MM.1S (cell line): ENCODE results near the gene TFAP2D.

ENCODE experiments used
- EZH2 ChIP-seq: fragments of 300-600 bp; sonication (generic); optimal IDR thresholded peaks from 2 replicates; pipeline ENCODE3; 2017; ENCODE audit warnings: low read depth, mild to moderate bottlenecking, antibody characterized with exemption, low read length, mixed read lengths
- EZH2phosphoT487 ChIP-seq: fragments of 300-600 bp; sonication (generic); IDR thresholded peaks from 2 replicates; pipeline ENCODE4 v1.6.1; 2018; ENCODE audit warnings: antibody characterized with exemption, low read length
- TF ChIP-seq, protein P1 (sequence below): fragments of 300-600 bp; sonication (generic); IDR thresholded peaks from 2 replicates; pipeline ENCODE4 v1.5.1; 2016; ENCODE audit warnings: antibody characterized with exemption, low read length, mixed read lengths

DNA sequence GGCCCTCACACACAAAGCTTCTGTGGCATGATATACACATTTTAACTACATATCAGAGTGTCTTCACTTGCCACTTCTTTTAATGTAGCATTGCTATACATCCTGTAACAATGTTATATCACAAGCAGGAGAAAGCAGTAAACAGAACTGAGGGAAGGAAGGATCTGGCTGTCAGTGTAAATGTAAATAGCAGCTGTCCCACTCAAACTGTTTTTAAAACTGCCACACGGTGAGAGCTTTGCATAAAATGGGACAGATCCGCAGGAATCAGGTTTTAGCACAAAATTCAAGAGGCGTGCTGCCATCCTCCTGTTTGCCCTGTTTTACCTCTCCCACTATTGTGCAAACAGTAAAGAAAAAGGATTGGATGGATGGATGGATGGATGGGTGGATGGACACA lies 28.8 kb downstream of the TFAP2D start:
- TF ChIP-seq, protein P1, sequence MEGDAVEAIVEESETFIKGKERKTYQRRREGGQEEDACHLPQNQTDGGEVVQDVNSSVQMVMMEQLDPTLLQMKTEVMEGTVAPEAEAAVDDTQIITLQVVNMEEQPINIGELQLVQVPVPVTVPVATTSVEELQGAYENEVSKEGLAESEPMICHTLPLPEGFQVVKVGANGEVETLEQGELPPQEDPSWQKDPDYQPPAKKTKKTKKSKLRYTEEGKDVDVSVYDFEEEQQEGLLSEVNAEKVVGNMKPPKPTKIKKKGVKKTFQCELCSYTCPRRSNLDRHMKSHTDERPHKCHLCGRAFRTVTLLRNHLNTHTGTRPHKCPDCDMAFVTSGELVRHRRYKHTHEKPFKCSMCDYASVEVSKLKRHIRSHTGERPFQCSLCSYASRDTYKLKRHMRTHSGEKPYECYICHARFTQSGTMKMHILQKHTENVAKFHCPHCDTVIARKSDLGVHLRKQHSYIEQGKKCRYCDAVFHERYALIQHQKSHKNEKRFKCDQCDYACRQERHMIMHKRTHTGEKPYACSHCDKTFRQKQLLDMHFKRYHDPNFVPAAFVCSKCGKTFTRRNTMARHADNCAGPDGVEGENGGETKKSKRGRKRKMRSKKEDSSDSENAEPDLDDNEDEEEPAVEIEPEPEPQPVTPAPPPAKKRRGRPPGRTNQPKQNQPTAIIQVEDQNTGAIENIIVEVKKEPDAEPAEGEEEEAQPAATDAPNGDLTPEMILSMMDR: no peak
- no peak for TF ChIP-seq EZH2phosphoT487
- TF ChIP-seq EZH2: no peak
